ENCODE results near the gene IBA57.

The IBA57 gene

GRCh38 chr1:228156941-228157728 lies 8.5 kb upstream of the IBA57 start:
- no peak for DNase-seq

GRCh38 chr1:228157729-228158126 lies 7.9 kb upstream of the IBA57 start:
- no peak for DNase-seq

- DNase-seq: no peak
These were observed 7.2 kb upstream of the IBA57 start for GRCh38 chr1:228158151-228159007.

GRCh38 chr1:228159008-228159665 lies 6.5 kb upstream of the IBA57 start:
- no peak for DNase-seq

- no peak for DNase-seq
These were observed 5.3 kb upstream of the IBA57 start for GRCh38 chr1:228160201-228160761.

- no peak for DNase-seq
These were observed 4.2 kb upstream of the IBA57 start for GRCh38 chr1:228161362-228161761.

- no peak for DNase-seq
These were observed 3.7 kb upstream of the IBA57 start for GRCh38 chr1:228161866-228162265.

- no peak for DNase-seq
These were observed 3.2 kb upstream of the IBA57 start for GRCh38 chr1:228162286-228163006.

GRCh38 chr1:228163007-228163753 lies 2.4 kb upstream of the IBA57 start:
- no peak for DNase-seq

- DNase-seq: no peak
These were observed 1.7 kb upstream of the IBA57 start for GRCh38 chr1:228163776-228164519.

GRCh38 chr1:228164561-228165371 lies 838 bp upstream of the IBA57 start:
- no peak for DNase-seq

GRCh38 chr1:228166170-228166936 lies 749 bp downstream of the IBA57 start:
- DNase-seq: peak; percentile 82

GRCh38 chr1:228168563-228169270 lies 3.1 kb downstream of the IBA57 start:
- no peak for DNase-seq

GRCh38 chr1:228169345-228169744 lies 3.7 kb downstream of the IBA57 start:
- no peak for DNase-seq

- DNase-seq: no peak
These were observed 5.1 kb downstream of the IBA57 start for GRCh38 chr1:228170666-228171065.

- no peak for DNase-seq
These were observed 5.8 kb downstream of the IBA57 start for GRCh38 chr1:228171221-228171891.

- DNase-seq: no peak
These were observed 7.3 kb downstream of the IBA57 start for GRCh38 chr1:228172591-228173527.
